Fibroblast of skin of back (primary cell): Measurements from ENCODE around the gene ARHGAP44.

Experiments used
- DNase-seq: peaks from one replicate; pipeline ENCODE4 v3.0.0-alpha.2; 2013

The ARHGAP44 gene

GRCh38 chr17:13030056-13030455 is 240.8 kb downstream of the ARHGAP44 start:
- no peak for DNase-seq

GRCh38 chr17:13030459-13031300 is 241.4 kb downstream of the ARHGAP44 start:
- peak; percentile 62 for DNase-seq

GRCh38 chr17:13031718-13032350 is 242.5 kb downstream of the ARHGAP44 start:
- peak; percentile 49 for DNase-seq

- DNase-seq: no peak
These were observed 246.1 kb downstream of the ARHGAP44 start for GRCh38 chr17:13035420-13035819.

- DNase-seq: peak; percentile 61
These were observed 247.5 kb downstream of the ARHGAP44 start for GRCh38 chr17:13036751-13037150.

- DNase-seq: no peak
These were observed 249.8 kb downstream of the ARHGAP44 start for GRCh38 chr17:13038931-13039665.
